ENCODE data around the gene GNAZ. TPM values are rescaled to one million over a fixed set of nuclear protein-coding genes. Genes with fewer than 3 reads are reported as not detected.

Gene GNAZ
- total and polyA plus RNA-seq, 2 donors (not counting 1 experiment from before 2014, with no cell fraction given): 2.8 to 9.1 TPM

GRCh38 chr22:23062616-23063538, 7.4 kb upstream of the GNAZ start:
- Histone ChIP-seq H3K79me2 (ENCODE audit: control insufficient read depth, insufficient read depth, low read length) (no peaks in the 10 kb centered on the region), H3K9me3 (ENCODE audit: control extremely low read depth in 1 of 3, control insufficient read depth in 2 of 3, insufficient read depth in 1 of 3, low read length in 2 of 3) (no peaks in the 10 kb centered on the region), H3K27ac (ENCODE audit: low read length in 2 of 2) (no peak overlapping the region), H3K4me1 (ENCODE audit: control insufficient read depth in 2 of 2, insufficient read depth in 2 of 2, low read length in 2 of 2) (peaks cover 5 to 26% of the 10 kb centered on the region in 2 donors), H3K27me3 (replicated peaks in 1 of 4; ENCODE audit: control extremely low read depth in 1 of 4, control insufficient read depth in 3 of 4, insufficient read depth in 4 of 4, low read length in 3 of 4) (no peaks in the 10 kb centered on the region), H3K9ac (ENCODE audit: low read length) (no peak overlapping the region), H2AFZ (ENCODE audit: insufficient read depth, low read depth, low read length, poor library complexity, severe bottlenecking) (no peak overlapping the region), H4K20me1 (ENCODE audit: control insufficient read depth, insufficient read depth, low read length, poor library complexity, severe bottlenecking) (no peaks in the 10 kb centered on the region), H3K36me3 (replicated peaks in 1 of 2; ENCODE audit: control extremely low read depth in 1 of 2, control insufficient read depth in 1 of 2, extremely low read depth in 1 of 2, insufficient read depth in 2 of 2, low read length in 1 of 2) (no peaks in the 10 kb centered on the region), H3K4me2 (replicated peaks; ENCODE audit: low read depth, low read length, poor library complexity, severe bottlenecking) (no peak overlapping the region), H3K4me3 (ENCODE audit: control extremely low read depth in 1 of 5, extremely low read depth in 1 of 5, insufficient read depth in 1 of 5, low read depth in 2 of 5, low read length in 4 of 5) (no peak overlapping the region)
- H3K9me3 Mint-ChIP-seq (ENCODE audit: insufficient read depth): no peaks in the 10 kb centered on the region
- DNase-seq (no peak), ATAC-seq (ENCODE audit: low read depth) (no peak)
- ChIA-PET CTCF (interaction anchor here (0.6 kb wide), 1 partner anchor 231 kb away, joined by 3 read pairs; no protein-coding TSS in a partner anchor), POLR2A (interaction anchor here (0.5 kb wide), 1 partner anchor 27 kb away, joined by 6 read pairs; no protein-coding TSS in a partner anchor)
- H3K27me3 Mint-ChIP-seq: no peaks in the 10 kb centered on the region
- no peak overlapping the region for H3K27ac Mint-ChIP-seq
- peaks cover 21% of the 10 kb centered on the region for H3K4me1 Mint-ChIP-seq
- no peak overlapping the region for H3K4me3 Mint-ChIP-seq
- no peak for TF ChIP-seq EZH2 (IDR thresholded peaks at IDR 0.05; ENCODE audit: borderline replicate concordance, insufficient read depth, low read depth, low read length, poor library complexity, severe bottlenecking)
- TF ChIP-seq CTCF (IDR thresholded peaks at IDR 0.05): no peak
- WGBS (ENCODE audit: insufficient coverage): 92% methylated on average over 12 of the region's 12 CpGs
- intact Hi-C loops (cut with micrococcal nuclease): no loop called here

Data from B cell (primary cell).